Activated effector memory CD4-positive, alpha-beta T cell treated with anti-CD3 and anti-CD28 coated beads, Interleukin-2, amount 50 U/mL, for 16 hours (primary cell): ENCODE measurements around the gene ZDHHC6.
"Not testable (repeated sequence)": the region's sequence is repeated elsewhere in the genome, so short reads cannot be mapped to it uniquely, and the experiment has no call there.

Source experiments
- DNase-seq: peaks from one replicate; pipeline ENCODE4 v3.0.0-alpha.2; 2020

The ZDHHC6 gene

DNA sequence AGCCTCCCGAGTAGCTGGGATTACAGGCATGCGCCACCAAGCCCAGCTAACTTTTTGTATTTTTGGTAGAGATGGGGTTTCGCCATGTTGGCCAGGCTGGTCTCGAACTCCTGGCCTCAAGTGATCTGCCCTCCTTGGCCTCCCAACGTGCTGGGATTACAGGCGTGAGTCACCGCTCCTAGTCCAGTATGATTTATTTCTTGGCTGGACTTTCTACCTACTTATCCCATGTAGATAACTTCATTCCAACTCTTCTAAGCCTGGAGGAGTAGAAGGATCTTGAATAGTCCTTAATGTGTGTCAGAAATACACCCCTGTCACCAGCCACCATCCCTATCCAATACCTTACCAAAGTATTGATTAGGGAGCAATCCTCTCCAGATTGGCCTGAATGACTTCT is 58.7 kb downstream of the ZDHHC6 start:
- not testable (repeated sequence) for DNase-seq

DNA sequence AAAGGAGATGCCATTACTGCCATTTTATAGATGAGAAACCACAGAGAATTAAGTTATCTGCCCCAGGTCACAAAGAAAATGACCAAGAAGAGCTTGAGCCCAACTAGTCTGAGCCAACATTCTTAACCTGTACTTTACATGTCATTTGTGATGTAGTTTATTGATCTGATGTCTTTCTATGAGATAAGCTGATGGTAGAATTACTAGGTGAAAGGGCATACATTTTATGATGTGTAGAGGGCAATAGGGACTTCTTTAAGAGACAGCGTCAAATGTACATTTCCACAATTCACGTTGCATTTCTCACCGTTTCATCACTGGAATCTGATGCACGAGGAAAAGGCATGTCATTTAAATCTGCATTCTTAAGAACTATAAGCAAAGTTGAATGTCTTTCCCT is 61.5 kb downstream of the ZDHHC6 start:
- DNase-seq: no peak

DNA sequence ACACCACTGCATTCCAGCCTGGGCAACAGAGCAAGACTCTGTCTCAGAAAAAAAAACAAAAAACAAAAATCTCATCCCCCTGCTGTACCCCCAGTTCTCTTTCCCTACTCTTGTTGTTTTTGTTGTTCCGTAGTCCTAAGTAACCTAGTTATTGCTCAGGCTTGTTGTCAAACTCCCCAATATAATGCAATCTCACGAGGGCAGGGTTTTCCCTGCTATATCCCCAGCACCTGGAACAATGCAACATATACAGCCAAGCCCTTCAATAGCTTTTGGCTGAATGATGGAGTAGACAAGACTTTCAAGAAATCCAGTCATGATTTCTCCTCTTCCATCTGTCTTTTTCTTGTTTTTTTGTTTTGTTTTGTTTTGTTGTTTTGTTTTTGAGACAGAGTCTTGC is 62.6 kb downstream of the ZDHHC6 start:
- no peak for DNase-seq

DNA sequence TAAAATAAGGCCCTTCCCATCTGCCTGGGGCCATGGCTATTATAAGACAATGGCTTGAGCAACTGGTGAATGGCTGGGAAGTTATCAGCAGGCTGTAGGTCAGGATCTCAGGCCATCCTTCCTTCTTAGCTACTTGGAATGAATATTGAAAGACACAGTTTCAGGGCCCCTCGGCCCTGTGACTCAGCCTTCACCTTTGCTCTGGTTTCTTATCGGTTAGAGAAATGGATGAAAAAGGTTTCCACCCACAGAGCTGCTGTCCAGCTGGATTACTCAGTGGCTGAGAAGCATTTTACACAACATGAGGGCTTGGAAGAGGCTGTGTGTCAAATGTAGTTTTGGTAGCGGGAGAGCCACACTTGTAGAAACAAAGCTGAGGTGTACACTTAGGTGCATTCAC is 63.4 kb downstream of the ZDHHC6 start:
- no peak for DNase-seq

DNA sequence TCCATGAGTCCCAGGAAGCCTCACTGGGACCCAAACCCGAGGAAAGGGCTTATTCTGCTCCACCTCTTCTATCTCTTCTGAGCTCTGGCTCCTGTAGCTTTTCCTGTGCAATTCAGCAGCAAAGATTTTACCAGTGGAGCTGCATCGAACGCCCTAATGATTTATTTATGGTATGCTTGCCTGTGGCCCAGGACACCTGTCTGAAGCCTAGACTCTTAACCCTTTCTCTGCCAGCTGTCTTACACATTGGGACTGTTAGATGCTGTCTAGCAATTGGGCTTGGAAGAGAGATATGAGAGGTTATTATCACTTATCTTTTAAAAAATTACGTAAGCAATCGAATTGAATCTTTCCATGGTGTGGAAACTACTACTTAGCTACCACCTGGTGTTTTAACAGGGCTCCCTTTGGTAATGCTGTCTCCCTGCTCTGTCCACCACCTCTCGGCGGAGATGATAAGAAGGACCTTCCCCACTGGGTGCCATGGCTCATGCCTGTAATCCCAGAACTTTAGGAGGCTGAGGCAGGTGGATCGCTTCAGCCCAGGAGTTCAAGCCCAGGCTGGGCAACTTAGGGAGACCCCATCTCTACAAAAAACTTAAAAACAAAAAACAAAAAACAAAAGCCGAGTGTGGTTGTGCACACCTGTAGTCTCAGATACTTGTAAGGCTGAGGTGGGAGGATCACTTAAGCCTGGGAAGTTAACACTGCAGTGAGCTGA is 64.0 kb downstream of the ZDHHC6 start:
- DNase-seq: no peak
